ENCODE data around the gene BTBD9.

- TF ChIP-seq RFX5 (IDR thresholded peaks at IDR 0.05; ENCODE audit: low read depth, low read length) (no peak), ATF1 (CRISPR knock-in tag; IDR thresholded peaks at IDR 0.05) (no peak), ELF3 (CRISPR knock-in tag; IDR thresholded peaks at IDR 0.05) (no peak), PHF20 (CRISPR knock-in tag; IDR thresholded peaks at IDR 0.05) (no peak), FOXJ3 (CRISPR knock-in tag; IDR thresholded peaks at IDR 0.05; ENCODE audit: borderline replicate concordance) (no peak), NBN (conservative IDR thresholded peaks at IDR 0.05) (no peak), POLR2A (IDR thresholded peaks at IDR 0.05; ENCODE audit: insufficient read depth in 1 of 2, low read depth in 2 of 2, low read length in 2 of 2) (no peak), BCLAF1 (IDR thresholded peaks at IDR 0.05) (no peak)
Observed at GRCh38 chr6:38603496-38603895, 36.2 kb downstream of the BTBD9 start.
